GM19455 (cell line): ENCODE measurements around the gene GLRA3.
"Not testable (repeated sequence)": the region's sequence is repeated elsewhere in the genome, so short reads cannot be mapped to it uniquely, and the experiment has no call there.

Source experiments
- ATAC-seq: cut with Tn5 transposase; IDR thresholded peaks from one replicate; pipeline ENCODE4 v1.9.1; 2021; ENCODE audit not compliant: unreplicated experiment

The GLRA3 gene

GRCh38 chr4:174669270-174669669 is 159.8 kb downstream of the GLRA3 start:
- no peak for ATAC-seq

DNA sequence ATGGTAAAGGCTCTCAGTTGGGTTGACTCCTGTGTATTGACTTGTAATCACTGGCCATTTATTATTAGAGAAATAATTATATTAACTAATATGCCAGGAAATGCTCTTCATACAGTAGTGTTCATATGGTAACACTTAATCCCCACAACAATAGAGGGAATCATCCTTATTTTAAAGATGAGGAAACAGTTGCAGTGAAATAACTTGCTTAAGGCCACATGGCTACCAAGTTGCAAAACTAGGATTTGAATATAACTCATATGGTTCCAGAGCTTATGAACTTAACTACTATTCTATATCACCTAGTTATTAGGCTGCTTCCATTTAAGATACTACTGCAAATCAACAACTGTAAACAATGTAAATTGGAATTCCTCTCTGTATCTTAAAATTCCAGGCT is 163.2 kb downstream of the GLRA3 start:
- no peak for ATAC-seq

DNA sequence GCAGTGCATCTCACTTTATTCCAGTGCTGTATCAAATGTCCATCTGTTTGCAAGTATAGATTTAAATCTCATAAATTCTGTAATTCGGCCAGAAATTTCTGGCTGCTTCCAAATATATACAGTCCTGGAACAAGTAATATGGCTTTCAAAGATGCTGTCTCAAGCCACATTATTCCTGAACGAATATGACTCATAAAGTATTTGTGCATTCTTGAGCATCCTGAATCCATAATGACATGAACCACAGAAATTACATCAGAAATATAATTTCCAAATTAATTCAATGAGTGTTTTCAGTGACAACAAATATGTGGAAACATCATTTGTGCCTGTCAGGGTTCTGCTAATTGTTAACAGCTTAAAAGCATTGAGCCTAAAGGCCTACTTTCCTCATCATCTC is 165.8 kb downstream of the GLRA3 start:
- no peak for ATAC-seq

DNA sequence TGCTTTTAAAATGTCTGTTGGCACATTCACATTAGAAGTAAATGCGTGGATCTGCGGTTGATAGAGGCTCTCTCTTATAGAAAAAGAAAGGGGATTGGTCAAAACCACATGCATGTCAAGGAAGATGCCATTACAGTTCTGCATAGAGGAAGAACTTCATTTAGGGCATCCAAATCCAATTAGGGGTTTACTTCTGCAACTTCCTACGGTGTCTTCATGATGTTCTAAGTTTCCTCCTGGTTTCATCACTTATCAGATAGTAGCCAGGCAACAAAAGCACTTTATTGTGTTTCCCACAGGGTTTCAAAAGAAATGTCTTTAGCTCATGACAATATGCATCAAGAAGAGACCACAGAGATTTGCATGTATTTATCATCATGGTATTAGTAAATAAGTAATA is 170.8 kb downstream of the GLRA3 start:
- ATAC-seq, result no peak

DNA sequence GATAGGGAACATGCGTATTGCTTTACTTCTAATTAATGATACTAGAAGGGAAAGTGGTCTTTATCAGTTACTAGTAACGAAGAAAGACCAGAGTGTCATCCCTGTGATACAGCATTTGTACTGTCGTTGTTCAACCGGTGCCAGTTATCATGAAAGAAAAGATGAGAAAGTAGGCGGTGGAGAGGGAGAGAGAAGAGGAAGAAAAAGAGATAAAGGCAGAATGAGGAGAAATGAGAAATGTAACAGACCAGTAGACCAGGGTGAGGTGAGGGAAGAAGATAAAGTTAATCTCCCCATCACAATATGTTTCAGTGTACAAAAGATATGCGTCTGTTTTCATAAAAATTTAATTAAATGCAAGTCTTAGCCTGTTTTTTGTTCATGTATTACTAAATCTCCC is 171.6 kb downstream of the GLRA3 start:
- no peak for ATAC-seq

- ATAC-seq, result no peak
These were observed 174.4 kb downstream of the GLRA3 start for GRCh38 chr4:174654634-174655033.

DNA sequence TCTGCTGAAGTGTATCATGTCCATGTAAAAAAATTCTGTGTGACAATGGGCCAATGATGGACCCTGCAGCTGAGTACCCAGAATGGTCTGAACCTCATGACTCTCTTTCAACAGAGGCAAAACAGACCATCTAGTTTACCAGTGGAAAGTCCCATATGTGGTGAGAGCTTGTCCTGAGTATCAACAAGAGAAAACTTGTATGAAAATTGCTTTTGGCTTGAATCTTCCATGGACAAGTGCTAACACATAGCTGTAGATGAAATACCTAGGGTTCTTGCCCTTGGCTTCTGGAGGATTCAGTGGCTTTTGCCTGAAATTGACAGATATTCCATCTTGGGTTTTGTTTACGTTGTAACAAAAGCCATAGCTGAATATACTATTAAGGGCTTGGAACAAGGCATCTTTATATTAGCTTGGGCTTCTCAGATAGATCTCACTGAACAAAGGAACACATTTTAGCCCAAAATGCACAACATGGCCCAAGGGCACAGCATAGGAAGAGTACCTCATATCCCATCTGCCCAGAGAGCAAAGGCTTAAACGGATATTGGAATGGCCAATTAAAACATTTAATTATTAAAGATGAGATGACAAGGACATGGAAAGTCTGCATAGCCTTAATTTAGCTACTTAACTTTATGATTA is 178.2 kb downstream of the GLRA3 start:
- ATAC-seq, result no peak

GRCh38 chr4:174648812-174649211 is 180.2 kb downstream of the GLRA3 start:
- no peak for ATAC-seq

GRCh38 chr4:174646326-174646725 is 182.7 kb downstream of the GLRA3 start:
- no peak for ATAC-seq

GRCh38 chr4:174640146-174640545 is 188.9 kb downstream of the GLRA3 start:
- no peak for ATAC-seq

GRCh38 chr4:174635732-174636131 is 193.3 kb downstream of the GLRA3 start:
- no peak for ATAC-seq

- ATAC-seq, result no peak
These were observed 195.6 kb downstream of the GLRA3 start for GRCh38 chr4:174633399-174633798.

DNA sequence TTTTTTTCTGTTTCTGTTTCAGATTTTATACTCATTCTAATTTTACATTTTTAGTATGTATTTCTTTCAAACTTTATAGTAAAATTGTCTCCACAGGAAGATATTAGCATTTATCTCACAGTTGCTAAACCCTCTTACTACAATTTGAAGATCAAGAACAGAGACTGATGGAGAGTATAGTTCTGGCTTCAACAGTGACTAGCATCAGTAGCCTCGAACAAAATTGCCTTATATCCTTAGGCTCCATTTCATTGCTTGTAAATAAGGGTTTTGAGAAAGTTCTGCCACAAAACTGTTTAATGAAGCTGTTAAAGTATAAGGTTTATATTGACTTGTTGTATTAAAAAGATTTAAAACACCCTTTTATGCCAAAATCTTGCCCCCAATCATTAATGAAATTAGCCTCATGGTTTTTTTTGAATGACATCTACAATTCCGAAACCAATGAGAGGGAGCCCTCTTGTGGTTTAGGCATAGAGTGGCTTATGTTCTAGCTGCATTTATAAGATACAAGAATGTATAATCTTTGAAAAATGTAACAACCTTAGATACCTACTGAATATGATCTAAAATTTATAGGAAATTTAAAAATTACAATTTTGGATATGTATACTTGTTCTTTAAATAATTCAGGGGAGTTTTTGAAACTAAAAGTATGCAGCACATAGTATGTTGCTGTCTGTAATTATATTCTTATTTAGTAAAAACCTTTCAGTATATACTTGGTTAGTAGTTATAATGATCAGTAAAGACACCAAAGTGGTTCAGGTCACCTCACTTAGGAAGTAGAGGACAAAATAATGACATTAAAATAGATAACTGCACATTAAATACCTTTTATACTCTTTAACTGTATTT is 196.9 kb downstream of the GLRA3 start:
- ATAC-seq, result peak; percentile 70

GRCh38 chr4:174629907-174630450 is 199.1 kb downstream of the GLRA3 start:
- not testable (repeated sequence) for ATAC-seq

DNA sequence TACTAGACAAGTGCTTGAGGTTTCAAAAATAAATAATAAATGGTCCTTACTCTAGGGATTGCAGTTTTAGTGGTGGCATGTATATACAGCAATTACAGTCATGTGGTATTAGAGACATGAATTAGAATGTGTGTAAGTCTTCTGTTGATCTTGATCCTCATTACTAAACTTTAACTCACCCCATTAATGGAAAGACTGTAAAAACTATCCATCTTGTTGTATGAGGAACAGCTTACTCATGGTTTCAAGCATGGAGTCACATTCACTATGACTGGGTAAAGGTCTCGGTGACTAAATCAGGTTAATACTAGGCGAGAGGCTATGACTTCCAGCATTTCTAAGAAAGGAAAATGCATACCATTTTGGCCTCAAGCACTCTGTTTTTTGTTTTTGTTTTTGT is 199.8 kb downstream of the GLRA3 start:
- ATAC-seq, result no peak

DNA sequence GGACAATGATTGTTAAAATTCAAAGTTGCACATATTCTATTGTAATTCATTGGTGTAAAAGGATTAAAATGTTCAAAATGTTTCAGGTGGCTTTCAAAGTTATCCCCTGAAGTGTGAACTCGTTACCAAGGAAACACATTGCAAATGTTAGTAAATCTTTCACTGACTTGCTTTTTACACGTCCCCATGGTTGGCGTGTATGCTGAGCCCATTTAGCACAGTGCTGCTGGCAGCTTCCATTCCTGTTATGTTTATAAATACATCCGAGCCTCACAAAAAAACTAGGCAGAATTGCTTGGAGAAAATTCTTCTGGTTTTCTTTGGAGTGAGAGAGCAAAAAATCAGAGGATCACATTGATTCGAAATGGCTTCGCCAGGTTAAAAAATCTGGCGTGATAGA is 200.9 kb downstream of the GLRA3 start:
- no peak for ATAC-seq

DNA sequence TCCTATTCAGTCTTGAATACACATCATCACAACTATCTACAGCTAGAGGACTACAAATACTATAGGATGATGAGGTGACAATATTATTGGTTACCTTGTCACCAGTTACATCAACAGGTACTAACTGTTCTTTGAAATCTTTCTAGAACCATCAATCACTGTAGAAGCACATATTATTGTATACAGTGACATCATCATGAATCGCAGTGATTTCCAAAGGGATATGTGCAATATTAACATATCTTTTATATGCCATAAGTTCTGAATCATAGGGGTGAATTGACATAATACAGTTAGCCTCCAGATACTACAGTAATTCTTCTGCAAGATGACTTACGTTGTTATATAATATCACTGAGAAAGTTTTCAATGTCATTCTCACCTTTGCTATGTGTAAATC is 201.6 kb downstream of the GLRA3 start:
- no peak for ATAC-seq

GRCh38 chr4:174626342-174627008 is 202.6 kb downstream of the GLRA3 start:
- ATAC-seq, result no peak

- ATAC-seq, result no peak
These were observed 212.4 kb downstream of the GLRA3 start for GRCh38 chr4:174616661-174617060.

DNA sequence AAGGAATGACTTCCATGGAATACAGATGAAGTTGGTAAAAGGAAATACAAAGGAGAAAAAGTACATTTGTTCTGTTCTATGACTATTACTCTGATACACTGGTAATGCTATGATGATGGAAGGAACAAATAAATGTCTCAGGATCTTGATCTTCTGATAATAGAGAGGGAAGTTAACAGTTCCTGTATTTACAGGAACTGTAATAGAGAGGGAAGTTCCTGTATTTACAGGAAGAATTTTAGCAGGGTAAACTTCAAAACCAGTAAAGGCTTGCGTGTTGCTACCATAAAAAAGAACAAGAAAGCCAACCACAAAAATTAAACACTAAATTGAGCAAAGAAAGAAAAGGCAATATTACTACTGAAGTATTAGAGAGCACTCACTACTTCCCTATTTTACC is 215.1 kb downstream of the GLRA3 start:
- no peak for ATAC-seq

- ATAC-seq, result no peak
These were observed 217.3 kb downstream of the GLRA3 start for GRCh38 chr4:174611792-174612191.

- ATAC-seq, result no peak
These were observed 221.3 kb downstream of the GLRA3 start for GRCh38 chr4:174607792-174608191.
